ENCODE results near the gene CLIC4.

- no peak for TF ChIP-seq ZNF274 (IDR thresholded peaks at IDR 0.05; ENCODE audit: low read depth, low read length)
- no peak for TF ChIP-seq YY1 (IDR thresholded peaks at IDR 0.05; ENCODE audit: insufficient read depth, insufficient read length)
- TF ChIP-seq SUZ12 (IDR thresholded peaks at IDR 0.05; ENCODE audit: extremely low read depth, insufficient read depth, insufficient read length), result no peak
These were observed 25.1 kb upstream of the CLIC4 start for GRCh38 chr1:24720152-24720551.

Measured in NT2/D1 (cell line).